Measurements from ENCODE around the gene AGPAT4.

Gene AGPAT4

GRCh38 chr6:161261325-161261724, 12.5 kb downstream of the AGPAT4 start:
- no peak for DNase-seq (ENCODE audit: low read depth)

GRCh38 chr6:161259302-161259701, 14.6 kb downstream of the AGPAT4 start:
- H3K4me3 ChIP-seq (ENCODE audit: low read depth, low read length), result no peak overlapping the region
- no peak for DNase-seq (ENCODE audit: low read depth)

More at GRCh38 chr6:161261325-161261724, 12.5 kb downstream of the AGPAT4 start:
- no peak overlapping the region for H3K4me3 ChIP-seq (ENCODE audit: low read depth, low read length)

GRCh38 chr6:161257793-161258457, 15.9 kb downstream of the AGPAT4 start:
- peak; percentile 93 for DNase-seq (ENCODE audit: low read depth)
- H3K4me3 ChIP-seq (ENCODE audit: low read depth, low read length), result no peak overlapping the region

GRCh38 chr6:161256407-161256806, 17.5 kb downstream of the AGPAT4 start:
- H3K4me3 ChIP-seq (ENCODE audit: low read depth, low read length), result no peak overlapping the region
- DNase-seq (ENCODE audit: low read depth), result no peak

GRCh38 chr6:161255518-161255917, 18.3 kb downstream of the AGPAT4 start:
- DNase-seq (ENCODE audit: low read depth), result no peak
- no peak overlapping the region for H3K4me3 ChIP-seq (ENCODE audit: low read depth, low read length)

GRCh38 chr6:161254464-161255253, 19.2 kb downstream of the AGPAT4 start:
- no peak for DNase-seq (ENCODE audit: low read depth)
- H3K4me3 ChIP-seq (ENCODE audit: low read depth, low read length), result no peak overlapping the region

- H3K4me3 ChIP-seq (ENCODE audit: low read depth, low read length), result no peak overlapping the region
- no peak for DNase-seq (ENCODE audit: low read depth)
Observed at GRCh38 chr6:161254126-161254463, 19.8 kb downstream of the AGPAT4 start.

- DNase-seq (ENCODE audit: low read depth), result no peak
- H3K4me3 ChIP-seq (ENCODE audit: low read depth, low read length), result no peak overlapping the region
Observed at GRCh38 chr6:161251345-161251744, 22.5 kb downstream of the AGPAT4 start.

GRCh38 chr6:161249327-161249726, 24.5 kb downstream of the AGPAT4 start:
- H3K4me3 ChIP-seq (ENCODE audit: low read depth, low read length), result no peak overlapping the region
- no peak for DNase-seq (ENCODE audit: low read depth)

GRCh38 chr6:161246725-161247124, 27.1 kb downstream of the AGPAT4 start:
- no peak overlapping the region for H3K4me3 ChIP-seq (ENCODE audit: low read depth, low read length)
- DNase-seq (ENCODE audit: low read depth), result no peak

- no peak overlapping the region for H3K4me3 ChIP-seq (ENCODE audit: low read depth, low read length)
Observed at GRCh38 chr6:161245363-161245762, 28.5 kb downstream of the AGPAT4 start.

GRCh38 chr6:161244725-161245124, 29.1 kb downstream of the AGPAT4 start:
- DNase-seq (ENCODE audit: low read depth), result no peak
- H3K4me3 ChIP-seq (ENCODE audit: low read depth, low read length), result no peak overlapping the region

More at GRCh38 chr6:161245363-161245762, 28.5 kb downstream of the AGPAT4 start:
- no peak for DNase-seq (ENCODE audit: low read depth)

GRCh38 chr6:161242779-161243693, 30.8 kb downstream of the AGPAT4 start:
- H3K4me3 ChIP-seq (ENCODE audit: low read depth, low read length), result no peak overlapping the region
- no peak for DNase-seq (ENCODE audit: low read depth)

GRCh38 chr6:161242113-161242512, 31.7 kb downstream of the AGPAT4 start:
- DNase-seq (ENCODE audit: low read depth), result no peak
- H3K4me3 ChIP-seq (ENCODE audit: low read depth, low read length), result no peak overlapping the region

GRCh38 chr6:161239001-161239400, 34.9 kb downstream of the AGPAT4 start:
- H3K4me3 ChIP-seq (ENCODE audit: low read depth, low read length), result no peak overlapping the region
- DNase-seq (ENCODE audit: low read depth), result no peak

GRCh38 chr6:161238500-161238899, 35.4 kb downstream of the AGPAT4 start:
- DNase-seq (ENCODE audit: low read depth), result no peak
- no peak overlapping the region for H3K4me3 ChIP-seq (ENCODE audit: low read depth, low read length)

GRCh38 chr6:161238081-161238480, 35.8 kb downstream of the AGPAT4 start:
- no peak overlapping the region for H3K4me3 ChIP-seq (ENCODE audit: low read depth, low read length)
- DNase-seq (ENCODE audit: low read depth), result no peak

- no peak overlapping the region for H3K4me3 ChIP-seq (ENCODE audit: low read depth, low read length)
- DNase-seq (ENCODE audit: low read depth), result no peak
Observed at GRCh38 chr6:161237176-161237575, 36.7 kb downstream of the AGPAT4 start.

GRCh38 chr6:161235776-161236633, 37.9 kb downstream of the AGPAT4 start:
- no peak overlapping the region for H3K4me3 ChIP-seq (ENCODE audit: low read depth, low read length)
- no peak for DNase-seq (ENCODE audit: low read depth)

All from skeletal muscle cell (primary cell).